ENCODE results near the gene STK39.

STK39 gene

DNA sequence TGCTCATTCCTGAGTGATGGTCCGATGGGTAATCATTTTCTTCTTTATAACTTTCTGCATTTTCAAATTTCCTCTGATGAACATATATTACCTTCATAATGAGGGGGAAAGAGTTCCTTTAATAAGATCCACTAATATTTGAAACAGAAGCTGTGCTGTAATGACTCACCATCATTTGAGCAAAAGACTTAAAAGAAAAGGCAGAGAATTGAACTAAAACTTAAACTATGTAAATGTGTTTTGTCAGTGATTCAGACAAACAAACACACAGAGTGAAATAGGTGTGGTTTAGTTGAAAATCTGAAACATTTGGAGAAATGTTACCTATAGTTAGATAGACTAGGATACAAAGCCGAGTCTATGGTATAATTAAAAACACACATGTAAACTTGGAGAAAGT is 209.6 kb downstream of the STK39 start:
- DNase-seq = no peak

DNA sequence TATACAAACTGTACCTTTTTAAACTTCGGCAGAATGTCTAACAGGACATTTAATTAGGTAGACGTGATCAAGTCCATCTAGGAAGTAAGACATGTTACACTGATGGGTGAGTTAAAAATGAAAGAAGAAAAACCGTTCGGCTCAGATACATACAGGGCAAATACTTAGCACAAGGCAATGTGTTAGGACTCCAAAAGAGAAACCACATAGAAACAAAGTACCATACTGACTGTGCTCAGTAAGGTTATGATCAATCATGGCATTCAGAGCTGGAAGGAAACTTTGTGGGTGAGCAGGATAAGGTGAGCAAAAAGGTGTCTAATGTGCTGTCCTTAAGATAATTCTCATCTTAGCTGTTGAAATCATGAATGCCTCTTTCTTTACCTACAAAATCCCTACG is 211.9 kb downstream of the STK39 start:
- DNase-seq = no peak

DNA sequence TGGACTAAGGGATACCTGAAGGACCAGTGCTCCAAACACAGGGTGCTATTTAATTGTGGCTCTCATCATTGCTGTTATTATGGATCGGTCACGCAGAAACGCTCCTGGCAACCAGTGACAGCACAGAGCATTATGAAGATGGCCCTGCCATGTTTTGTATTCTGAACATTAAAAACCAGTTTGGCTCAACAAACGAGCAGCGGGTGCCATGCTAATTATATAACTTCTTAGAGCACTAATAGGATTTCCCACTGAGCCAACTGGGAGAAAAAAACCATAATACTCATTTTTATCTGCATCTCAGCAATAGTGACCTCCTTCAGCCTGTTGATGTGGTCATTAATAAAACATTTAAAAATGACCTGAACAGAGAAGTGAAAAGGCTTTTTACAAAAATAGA is 212.8 kb downstream of the STK39 start:
- DNase-seq = no peak

GRCh38 chr2:168033966-168034365 is 213.4 kb downstream of the STK39 start:
- DNase-seq = no peak

DNA sequence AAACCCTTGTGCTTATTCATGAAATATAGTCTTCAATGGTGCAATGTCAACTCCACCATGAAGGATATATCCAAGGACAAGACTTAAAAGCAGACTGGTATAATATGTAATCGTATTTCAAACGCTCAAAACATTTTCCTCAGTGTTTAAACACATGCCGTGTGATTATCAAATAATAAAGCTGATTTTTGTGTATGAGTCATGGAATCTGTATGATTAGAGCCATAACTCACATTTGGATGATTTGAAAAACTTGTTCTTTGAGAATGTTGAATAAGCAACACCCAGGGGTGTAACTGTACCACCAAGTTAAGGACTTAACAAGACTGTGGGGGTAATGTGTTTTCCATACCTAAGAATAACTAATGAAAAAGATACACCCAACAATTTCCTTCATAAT is 215.3 kb downstream of the STK39 start:
- DNase-seq = no peak

DNA sequence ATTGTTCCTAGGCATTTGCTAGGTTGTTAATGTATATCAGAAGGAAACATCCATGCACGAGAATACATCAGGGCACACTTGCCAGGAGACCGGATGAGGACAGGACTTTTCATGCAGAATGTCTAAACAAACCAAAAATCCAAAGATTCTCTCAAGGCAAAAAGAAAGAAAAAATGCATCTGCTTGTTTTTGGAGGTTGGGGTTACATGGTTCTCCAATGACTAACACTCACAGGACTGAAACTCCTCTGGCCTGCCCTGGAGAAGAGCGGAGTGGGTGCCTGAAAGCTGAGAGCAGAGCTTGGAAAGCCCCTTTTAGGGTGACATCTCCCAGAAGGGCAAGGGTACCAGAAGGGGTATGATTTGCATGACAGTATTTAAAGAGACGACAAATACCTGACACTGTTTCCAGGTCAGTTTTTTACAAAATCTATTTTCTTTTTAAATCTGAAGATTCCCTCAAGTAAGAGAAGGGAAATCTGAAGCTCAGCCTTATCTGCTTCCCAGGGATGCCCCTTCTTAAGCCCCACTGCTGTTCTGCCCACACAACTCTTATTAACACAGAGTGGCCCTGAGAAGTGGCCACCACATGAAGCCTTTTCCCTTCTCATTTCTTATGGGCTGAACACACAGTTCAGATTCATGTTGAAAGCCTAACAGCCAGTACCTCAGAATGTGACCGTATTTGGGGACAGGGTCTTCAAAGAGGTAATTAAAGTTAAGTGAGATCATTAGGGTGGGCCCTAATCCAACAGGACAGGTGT is 216.4 kb downstream of the STK39 start:
- DNase-seq = peak; percentile 26

DNA sequence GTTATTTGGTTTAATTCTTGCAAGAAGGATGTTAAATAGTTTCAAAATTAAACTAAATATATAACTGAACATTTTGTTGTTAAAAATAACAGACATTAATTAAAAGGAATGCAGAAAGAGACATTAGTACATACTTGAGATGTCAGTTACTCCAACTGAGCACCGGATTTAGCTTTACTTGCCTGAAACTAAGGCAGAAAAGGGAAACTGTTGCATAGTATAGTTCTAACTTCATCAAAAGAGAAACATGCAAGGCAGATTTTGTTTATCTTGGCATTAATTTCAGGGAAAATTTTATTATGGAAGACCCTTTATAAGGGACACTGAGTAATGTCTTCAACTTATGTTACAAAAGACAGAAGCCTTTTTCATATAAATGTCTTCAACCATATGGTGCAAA is 218.3 kb downstream of the STK39 start:
- no peak for DNase-seq

- DNase-seq = no peak
Measured at GRCh38 chr2:168028362-168028761, 219.0 kb downstream of the STK39 start.

- no peak for DNase-seq
Measured at GRCh38 chr2:168025487-168026202, 221.8 kb downstream of the STK39 start.

GRCh38 chr2:168024459-168024858 is 222.9 kb downstream of the STK39 start:
- DNase-seq = no peak

- no peak for DNase-seq
Measured at GRCh38 chr2:168021800-168022587, 225.4 kb downstream of the STK39 start.

- DNase-seq = no peak
Measured at GRCh38 chr2:168015274-168015953, 232.0 kb downstream of the STK39 start.

DNA sequence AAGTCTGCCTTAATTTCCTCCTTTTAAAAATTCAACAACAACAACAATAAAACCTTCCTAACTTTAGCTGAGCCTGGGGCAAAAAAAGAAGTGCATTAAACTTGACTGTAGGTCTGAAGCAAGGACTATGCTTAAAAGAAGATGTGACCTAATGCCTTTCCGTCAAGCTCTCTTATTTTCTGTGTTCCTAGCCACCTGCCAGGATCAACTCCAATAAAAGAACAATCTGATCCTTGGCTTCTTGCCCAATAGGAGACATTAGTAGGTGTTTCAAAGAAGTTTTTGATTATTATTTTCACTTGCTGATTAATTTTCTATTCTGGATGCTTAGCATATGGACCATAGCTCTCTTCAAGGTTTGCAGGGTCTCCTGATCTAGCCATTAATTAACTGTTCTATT is 237.5 kb downstream of the STK39 start:
- DNase-seq = no peak

DNA sequence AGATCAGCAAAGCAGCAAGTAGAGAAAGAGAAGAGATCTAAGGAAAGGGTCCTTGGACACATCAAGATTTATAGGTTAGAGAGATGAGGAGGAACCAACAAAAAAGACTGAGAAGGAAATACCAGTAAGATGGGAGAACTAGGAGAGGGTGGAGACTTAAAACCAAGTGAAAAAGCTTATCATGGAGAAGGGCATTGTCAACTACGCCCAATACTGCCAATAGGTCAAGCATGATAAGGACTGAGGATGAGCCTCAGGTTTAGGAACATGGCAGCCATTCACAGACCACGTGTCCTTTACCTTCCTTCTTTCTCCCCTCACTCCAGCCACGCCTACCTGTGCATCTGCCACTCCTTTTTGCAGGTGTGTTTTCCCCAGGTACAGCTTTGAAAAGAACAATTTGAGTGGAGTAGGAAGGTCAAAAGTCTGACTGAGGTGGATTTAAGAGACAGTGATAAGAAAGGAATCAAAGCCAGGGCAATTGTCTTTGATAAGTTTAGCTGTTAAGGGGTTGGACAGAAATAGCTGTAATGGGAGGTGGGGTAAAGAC is 238.7 kb downstream of the STK39 start:
- no peak for DNase-seq

GRCh38 chr2:168006498-168006897 is 240.9 kb downstream of the STK39 start:
- DNase-seq = no peak

- DNase-seq = no peak
Measured at GRCh38 chr2:168005586-168005985, 241.8 kb downstream of the STK39 start.

DNA sequence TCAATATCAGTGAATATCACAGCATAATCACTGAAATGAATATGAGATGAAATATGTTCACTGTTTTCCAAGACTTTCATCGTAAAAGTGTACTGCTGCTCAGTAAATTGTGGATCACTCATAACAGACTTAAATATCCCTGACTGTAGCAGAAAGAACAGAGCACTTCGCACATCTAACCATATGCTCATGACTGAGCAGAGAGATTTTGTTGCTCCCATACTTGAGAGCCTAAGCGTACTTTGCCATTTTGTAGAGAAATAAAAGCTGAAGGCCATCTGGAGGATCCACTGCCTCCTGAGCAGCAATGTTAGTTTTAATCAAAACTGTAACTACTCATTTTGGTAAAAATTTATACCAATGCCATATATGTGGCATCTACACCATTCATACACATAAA is 243.5 kb downstream of the STK39 start:
- DNase-seq = no peak

- no peak for DNase-seq
Measured at GRCh38 chr2:168002021-168002553, 245.3 kb downstream of the STK39 start.

DNA sequence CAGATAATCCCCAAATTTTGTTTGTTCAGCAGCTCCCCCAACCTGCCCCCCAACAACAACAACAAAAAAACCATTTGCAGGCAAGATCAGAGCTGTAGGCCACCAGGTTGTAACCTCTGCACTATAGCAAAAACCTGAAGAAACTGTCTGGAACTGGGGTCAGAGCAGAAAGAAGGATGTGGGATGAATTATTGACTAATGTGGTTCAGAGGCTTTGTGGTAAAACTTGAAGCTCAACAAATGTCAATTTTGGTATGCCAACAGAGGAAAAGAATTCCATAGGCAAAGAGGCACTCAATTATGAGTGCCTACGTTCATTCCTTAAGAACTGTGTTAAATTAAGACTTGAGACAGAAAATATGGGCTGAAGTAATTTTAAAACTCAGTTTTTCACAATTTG is 255.1 kb downstream of the STK39 start:
- no peak for DNase-seq

GRCh38 chr2:167990062-167990461 is 257.3 kb downstream of the STK39 start:
- no peak for DNase-seq

GRCh38 chr2:167988296-167988695 is 259.1 kb downstream of the STK39 start:
- no peak for DNase-seq

- DNase-seq = no peak
Measured at GRCh38 chr2:167987558-167987957, 259.8 kb downstream of the STK39 start.

DNA sequence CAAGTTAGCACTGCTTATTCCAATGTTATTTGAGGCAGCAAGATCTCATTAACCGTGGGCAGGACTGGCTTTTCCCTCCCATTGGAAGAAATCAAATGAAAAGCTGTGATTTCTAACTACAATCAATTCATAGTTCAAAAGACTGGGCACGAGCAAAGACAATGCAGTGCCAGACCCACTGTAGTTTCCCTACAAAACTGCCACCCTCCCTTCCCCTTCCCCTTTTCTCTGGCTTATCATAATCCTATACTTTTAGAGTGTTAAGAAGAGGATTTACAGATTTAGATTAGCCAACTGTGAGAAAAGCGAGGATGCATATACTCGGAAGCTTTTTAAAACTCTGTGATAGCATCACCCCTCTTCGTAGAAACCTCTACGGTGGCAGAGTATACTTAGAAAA is 260.4 kb downstream of the STK39 start:
- DNase-seq = no peak

All from stimulated activated CD4-positive, alpha-beta T cell treated with anti-CD3 and anti-CD28 coated beads, Interleukin-1b, Interleukin-23, amount 100 ng/mL, for 48 hours (primary cell).